KMS-11 (cell line): ENCODE measurements around the gene TCHP.
"Not testable (repeated sequence)": the region's sequence is repeated elsewhere in the genome, so short reads cannot be mapped to it uniquely, and the experiment has no call there.

Experiments
- H2AFZ ChIP-seq: fragments of 200-600 bp; sonication (generic); 2 replicates; pipeline ENCODE4 v1.6.1; 2016; ENCODE audit warnings: antibody characterized with exemption, mixed run types, low read depth
- H3K27ac ChIP-seq: fragments of 200-600 bp; sonication (generic); 2 replicates; pipeline ENCODE4 v1.6.1; 2016; ENCODE audit warnings: mild to moderate bottlenecking, mixed run types
- H3K27me3 ChIP-seq: fragments of 200-600 bp; sonication (generic); 2 replicates; pipeline ENCODE4 v1.6.1; 2017; ENCODE audit warnings: mild to moderate bottlenecking, low read depth, mixed run types, moderate library complexity; ENCODE audit not compliant: insufficient read depth
- H3K36me3 ChIP-seq: fragments of 200-600 bp; sonication (generic); 2 replicates; pipeline ENCODE4 v1.6.1; 2017; ENCODE audit warnings: mild to moderate bottlenecking, mixed run types; ENCODE audit not compliant: insufficient read depth
- H3K4me1 ChIP-seq: fragments of 200-600 bp; sonication (generic); 2 replicates; pipeline ENCODE4 v1.6.1; 2016; ENCODE audit warnings: mild to moderate bottlenecking, low read depth, mixed run types; ENCODE audit not compliant: poor library complexity, severe bottlenecking
- H3K4me2 ChIP-seq: fragments of 200-600 bp; sonication (generic); 2 replicates; pipeline ENCODE4 v1.7.0; 2016; ENCODE audit warnings: mild to moderate bottlenecking, mixed run types
- H3K4me3 ChIP-seq: fragments of 200-600 bp; sonication (generic); IDR thresholded peaks from 2 replicates; pipeline ENCODE4 v1.6.1; 2017; ENCODE audit warnings: low read depth, low read length, mixed read lengths; ENCODE audit not compliant: insufficient read depth
- H3K79me2 ChIP-seq: fragments of 200-600 bp; sonication (generic); 2 replicates; pipeline ENCODE4 v1.6.1; 2016; ENCODE audit warnings: low read depth, mixed run types; ENCODE audit not compliant: insufficient read depth
- H3K9ac ChIP-seq: fragments of 200-600 bp; sonication (generic); 2 replicates; pipeline ENCODE4 v1.6.1; 2016; ENCODE audit warnings: mild to moderate bottlenecking, mixed run types
- H4K20me1 ChIP-seq: fragments of 200-600 bp; sonication (generic); 2 replicates; pipeline ENCODE4 v1.6.1; 2016; ENCODE audit warnings: mild to moderate bottlenecking, mixed run types; ENCODE audit not compliant: insufficient read depth
- CTCF ChIP-seq: fragments of 200-600 bp; sonication (generic); conservative IDR thresholded peaks from 2 replicates; pipeline ENCODE4 v1.6.1; 2017; ENCODE audit warnings: low read depth, mild to moderate bottlenecking, antibody characterized with exemption, low read length, moderate library complexity, mixed read lengths

Gene TCHP

GRCh38 chr12:109858764-109859163, 41.3 kb upstream of the TCHP start:
- Histone ChIP-seq H3K27me3 (no peaks in the 10 kb centered on the region), H3K36me3 (no peaks in the 10 kb centered on the region), H3K9ac (no peak overlapping the region), H3K79me2 (no peaks in the 10 kb centered on the region), H2AFZ (no peak overlapping the region), H3K4me2 (no peak overlapping the region), H3K4me1 (no peaks in the 10 kb centered on the region), H4K20me1 (no peaks in the 10 kb centered on the region), H3K27ac (no peak overlapping the region), H3K4me3 (no peak overlapping the region)
- TF ChIP-seq CTCF, result no peak

DNA sequence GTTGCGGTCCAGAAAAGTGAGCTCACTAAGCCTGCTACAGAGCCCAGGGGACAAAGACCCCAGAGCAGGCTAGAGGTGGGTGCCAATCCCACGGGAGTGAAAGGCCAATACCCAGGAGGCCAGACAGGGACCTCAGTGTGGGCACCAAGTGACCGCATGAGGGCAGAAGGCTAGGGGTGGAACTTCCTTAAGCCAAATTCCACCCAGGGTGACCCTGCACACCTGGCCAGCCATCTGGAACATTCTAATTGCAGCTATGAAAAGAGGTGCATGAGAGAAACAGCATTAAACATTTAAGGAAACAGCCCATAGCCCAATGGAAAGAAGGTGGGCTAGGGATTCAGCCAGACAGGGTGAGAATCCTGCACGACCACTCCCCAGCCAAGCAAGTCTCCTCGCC, 39.1 kb upstream of the TCHP start:
- Histone ChIP-seq H3K36me3 (no peaks in the 10 kb centered on the region), H3K4me3 (no peak overlapping the region), H4K20me1 (no peaks in the 10 kb centered on the region), H3K79me2 (no peaks in the 10 kb centered on the region), H3K4me2 (no peak overlapping the region), H3K4me1 (no peaks in the 10 kb centered on the region), H3K27me3 (no peaks in the 10 kb centered on the region), H2AFZ (no peak overlapping the region), H3K27ac (no peak overlapping the region), H3K9ac (no peak overlapping the region)
- TF ChIP-seq CTCF, result no peak

- Histone ChIP-seq H4K20me1 (no peaks in the 10 kb centered on the region), H3K27ac (no peak overlapping the region), H3K4me2 (no peak overlapping the region), H2AFZ (no peak overlapping the region), H3K79me2 (no peaks in the 10 kb centered on the region), H3K36me3 (no peaks in the 10 kb centered on the region), H3K4me1 (no peaks in the 10 kb centered on the region), H3K9ac (no peak overlapping the region), H3K4me3 (no peak overlapping the region), H3K27me3 (no peaks in the 10 kb centered on the region)
- no peak for TF ChIP-seq CTCF
Measured at GRCh38 chr12:109861689-109862314, 38.3 kb upstream of the TCHP start.

DNA sequence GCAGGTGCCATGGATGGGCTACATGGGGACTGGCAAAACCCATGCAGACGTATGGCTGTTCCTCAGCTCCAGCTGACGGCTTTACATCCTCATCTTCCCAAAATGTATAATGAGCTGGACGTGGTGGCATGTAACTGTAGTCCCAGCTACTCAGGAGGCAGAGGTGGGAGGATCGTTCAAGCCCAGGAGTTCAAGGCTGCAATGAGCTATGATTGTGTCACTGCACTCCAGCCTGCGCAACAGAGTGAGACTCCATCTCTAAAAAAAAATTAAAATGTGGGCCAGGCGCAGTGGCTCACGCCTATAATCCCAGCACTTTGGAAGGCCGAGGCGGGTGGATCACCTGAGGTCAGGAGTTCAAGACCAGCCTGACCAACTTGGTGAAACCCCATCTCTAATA, 37.6 kb upstream of the TCHP start:
- not testable (repeated sequence) for H3K4me3 ChIP-seq, H3K27me3 ChIP-seq, H3K27ac ChIP-seq, H3K4me1 ChIP-seq, H2AFZ ChIP-seq, H4K20me1 ChIP-seq, H3K79me2 ChIP-seq, H3K9ac ChIP-seq, H3K4me2 ChIP-seq, H3K36me3 ChIP-seq

DNA sequence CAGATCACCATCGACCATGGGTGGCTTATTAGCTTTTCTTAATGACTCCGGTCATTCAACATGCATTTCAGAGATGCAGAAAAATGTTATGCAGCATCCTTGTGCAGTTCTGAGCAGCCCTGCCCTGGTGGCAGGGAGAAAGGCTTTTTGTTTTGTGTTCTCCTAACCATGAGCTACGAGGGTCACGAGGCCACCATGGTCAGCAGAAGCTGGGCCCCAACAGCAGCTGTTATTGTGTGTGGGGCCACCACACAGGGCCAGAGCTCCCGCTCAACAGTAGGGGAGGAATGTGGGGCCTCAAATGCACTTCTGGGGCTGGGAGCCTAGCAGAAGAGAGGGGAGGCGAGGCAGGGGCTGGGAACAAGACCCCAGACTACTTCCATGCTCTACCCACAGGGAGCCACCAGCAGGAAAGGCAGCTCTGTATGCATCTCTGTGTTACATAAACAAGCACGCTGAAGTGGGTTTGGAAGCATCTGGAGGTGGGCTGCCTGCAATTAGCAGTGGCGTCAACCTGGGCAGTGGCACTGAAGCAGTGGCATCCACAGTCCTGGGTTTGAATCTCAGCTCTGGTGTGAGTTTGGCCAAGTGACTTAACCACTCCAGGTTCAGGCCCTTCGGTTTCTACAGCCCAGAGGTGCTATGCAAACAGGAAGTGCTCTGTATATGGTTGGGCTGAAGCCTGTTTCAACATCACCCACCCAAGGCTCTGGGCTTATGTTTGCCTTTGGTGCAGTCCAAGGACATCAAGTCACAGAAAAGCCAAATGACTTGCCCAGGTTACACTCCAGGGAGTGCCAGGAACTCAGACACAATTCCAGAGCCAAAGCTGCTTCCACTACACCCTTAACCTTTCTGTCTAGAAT, 36.0 kb upstream of the TCHP start:
- Histone ChIP-seq H3K4me3 (no peak overlapping the region), H3K4me2 (no peak overlapping the region), H4K20me1 (no peaks in the 10 kb centered on the region), H3K27me3 (no peaks in the 10 kb centered on the region), H3K9ac (no peak overlapping the region), H2AFZ (no peak overlapping the region), H3K79me2 (no peaks in the 10 kb centered on the region), H3K27ac (no peak overlapping the region), H3K36me3 (no peaks in the 10 kb centered on the region), H3K4me1 (no peaks in the 10 kb centered on the region)
- TF ChIP-seq CTCF, result no peak
